B cell (primary cell): ENCODE results near the gene TBCEL. TPM values are rescaled to one million over a fixed set of nuclear protein-coding genes. Genes with fewer than 3 reads are reported as not detected.

Experiments
- ATAC-seq: fragments of 200-7000 bp; cut with Tn5 transposase; one replicate; pipeline ENCODE4 v1.10.0; 2021; ENCODE audit warnings: low read depth, mild to moderate bottlenecking, moderate number of reproducible peaks, moderate library complexity
- CTCF ChIA-PET: fragments of 350-600 bp; sonication (Branson Sonifier 250); formaldehyde crosslinking; loops from one replicate; lab custom pipeline; 2021; ENCODE audit warnings: antibody characterized with exemption, inconsistent platforms; lab: Charles Lee
- POLR2A ChIA-PET: fragments of 350-600 bp; sonication (Branson Sonifier 250); formaldehyde crosslinking; loops from one replicate; lab custom pipeline; 2021; ENCODE audit warnings: antibody characterized with exemption; lab: Charles Lee
- DNase-seq: peaks from one replicate; pipeline ENCODE4 v3.0.0; 2013
- H2AFZ ChIP-seq: 2 replicates; pipeline ENCODE4 v1.6.1; 2012; ENCODE audit warnings: mild to moderate bottlenecking, low read depth, low read length; ENCODE audit not compliant: insufficient read depth, poor library complexity, severe bottlenecking
- H3K27ac ChIP-seq, 2 donors: 1 replicate in 1 of 2; 2 replicates in 1 of 2; pipeline ENCODE4 v1.5.1; 2012 to 2013; ENCODE audit warnings: low read length in 2 of 2, mild to moderate bottlenecking in 2 of 2, moderate library complexity in 1 of 2
- H3K27me3 ChIP-seq, 4 experiments: fragments of 200-600 bp in 1 of 4; sonication (generic) in 1 of 4; replicated peaks in 1 of 4; 1 replicate in 2 of 4; 2 replicates in 2 of 4; pipeline versions ENCODE4 v1.6.1 to v1.7.0; 2013 to 2016; ENCODE audit warnings: low read length in 3 of 4, mild to moderate bottlenecking in 2 of 4, mixed read lengths in 1 of 4, moderate library complexity in 1 of 4; ENCODE audit not compliant: insufficient read depth in 4 of 4, control insufficient read depth in 3 of 4; ENCODE audit errors: control extremely low read depth in 1 of 4
- H3K36me3 ChIP-seq, 2 experiments: replicated peaks in 1 of 2; 1 replicate in 1 of 2; 2 replicates in 1 of 2; pipeline versions ENCODE4 v1.6.1 to v1.7.1; 2013; ENCODE audit warnings: low read length in 1 of 2; ENCODE audit not compliant: insufficient read depth in 2 of 2, control insufficient read depth in 1 of 2; ENCODE audit errors: control extremely low read depth in 1 of 2, extremely low read depth in 1 of 2
- H3K4me1 ChIP-seq, 2 donors: fragments of 200-600 bp in 1 of 2; sonication (generic) in 1 of 2; 1 replicate in 1 of 2; 2 replicates in 1 of 2; pipeline versions ENCODE4 v1.5.1 to v1.6.1; 2013 to 2017; ENCODE audit warnings: low read length in 2 of 2; ENCODE audit not compliant: control insufficient read depth in 2 of 2, insufficient read depth in 2 of 2
- H3K4me2 ChIP-seq: replicated peaks from 2 replicates; pipeline ENCODE3; 2012; ENCODE audit warnings: mild to moderate bottlenecking, low read depth, low read length; ENCODE audit not compliant: poor library complexity, severe bottlenecking
- H3K4me3 ChIP-seq, 5 experiments: fragments of 200-600 bp in 1 of 5; sonication (generic) in 1 of 5; 1 replicate in 3 of 5; 2 replicates in 2 of 5; pipeline versions ENCODE4 v1.5.1 to v1.7.0; 2011 to 2016; ENCODE audit warnings: low read length in 4 of 5, mild to moderate bottlenecking in 4 of 5, low read depth in 2 of 5, control low read depth in 1 of 5, moderate library complexity in 1 of 5; ENCODE audit not compliant: insufficient read depth in 1 of 5; ENCODE audit errors: control extremely low read depth in 1 of 5, extremely low read depth in 1 of 5
- H3K79me2 ChIP-seq: fragments of 200-600 bp; sonication (generic); one replicate; pipeline ENCODE4 v1.6.0; 2016; ENCODE audit warnings: low read length; ENCODE audit not compliant: control insufficient read depth, insufficient read depth
- H3K9ac ChIP-seq: fragments of 200-600 bp; sonication (generic); 2 replicates; pipeline ENCODE4 v1.6.1; 2017; ENCODE audit warnings: mild to moderate bottlenecking, low read length, moderate library complexity
- H3K9me3 ChIP-seq, 3 donors: one replicate each; pipeline versions ENCODE4 v1.6.1 to v1.7.1; 2013; ENCODE audit warnings: low read length in 2 of 3; ENCODE audit not compliant: control insufficient read depth in 2 of 3, insufficient read depth in 1 of 3; ENCODE audit errors: control extremely low read depth in 1 of 3
- H4K20me1 ChIP-seq: 2 replicates; pipeline ENCODE4 v1.6.0; 2012; ENCODE audit warnings: mild to moderate bottlenecking, low read length; ENCODE audit not compliant: insufficient read depth, control insufficient read depth, poor library complexity, severe bottlenecking
- H3K27ac Mint-ChIP-seq: one replicate; pipeline ENCODE4 v1.8.0; 2021; ENCODE audit warnings: mixed read lengths
- H3K27me3 Mint-ChIP-seq: one replicate; pipeline ENCODE4 v1.8.0; 2021; ENCODE audit warnings: mixed read lengths
- H3K4me1 Mint-ChIP-seq: one replicate; pipeline ENCODE4 v1.8.0; 2021; ENCODE audit warnings: mixed read lengths
- H3K4me3 Mint-ChIP-seq: one replicate; pipeline ENCODE4 v1.8.0; 2021; ENCODE audit warnings: mixed read lengths
- H3K9me3 Mint-ChIP-seq: one replicate; pipeline ENCODE4 v1.8.0; 2022; ENCODE audit warnings: mixed read lengths; ENCODE audit not compliant: insufficient read depth
- EZH2 ChIP-seq: IDR thresholded peaks from 2 replicates; pipeline ENCODE4 v1.6.1; 2012; ENCODE audit warnings: borderline replicate concordance, low read depth, mild to moderate bottlenecking, moderate library complexity, low read length; ENCODE audit not compliant: insufficient read depth, poor library complexity, severe bottlenecking
- WGBS: methylation state at CpG from one replicate; pipeline ENCODE4 v1.1.5; 2013; ENCODE audit warnings: missing lambda C conversion rate; ENCODE audit not compliant: insufficient coverage; 5-methylcytosine and 5-hydroxymethylcytosine counted together
- intact Hi-C: fragments of 100-400 bp; cut with micrococcal nuclease; formaldehyde crosslinking; loops from one replicate; pipeline ENCODE4 v1.10.0; 2022
- polyA plus RNA-seq: library from polyadenylated mRNA; depleted of rRNA; stranded (reverse); fragments of >200 nt; gene quantifications from 2 replicates; pipeline ENCODE4 v1.2.3, GENCODE V29; 2012
- total RNA-seq, 2 donors: library from RNA; stranded (reverse); fragments of 120-200 nt in 1 of 2; gene quantifications; 1 replicate in 1 of 2; 2 replicates in 1 of 2; pipeline versions ENCODE4 v1.2.3 to v1.2.4, GENCODE V29; 2013 to 2022
- TF ChIP-seq, protein P1 (sequence below): fragments of 200-600 bp; IDR thresholded peaks from one replicate; pipeline ENCODE4 v1.8.0; 2022; ENCODE audit warnings: antibody characterized with exemption, mild to moderate bottlenecking

Gene TBCEL
- total and polyA plus RNA-seq, 2 donors (not counting 1 experiment from before 2014, with no cell fraction given) = 3.5 to 22.8 TPM

DNA sequence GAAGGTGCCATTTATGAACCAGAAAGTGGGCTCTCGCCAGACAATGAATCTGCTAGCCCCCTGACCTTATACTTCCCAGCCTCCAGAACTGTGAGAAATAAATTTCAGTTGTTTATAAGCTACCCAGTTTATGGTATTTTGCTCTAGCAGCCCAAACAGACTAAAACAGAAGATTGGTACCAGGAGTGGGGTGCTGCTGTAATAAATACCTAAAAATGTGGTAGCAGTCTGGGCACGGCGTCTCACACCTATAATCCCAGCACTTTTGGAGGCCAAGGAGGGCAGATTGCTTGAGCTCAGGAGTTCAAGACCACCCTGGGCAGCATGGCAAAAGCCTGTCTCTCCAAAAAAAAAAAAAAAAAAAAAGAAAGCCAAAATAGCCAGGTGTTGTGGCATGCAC lies 98.4 kb downstream of the TBCEL start:
- peaks cover 10% of the 10 kb centered on the region for H3K27me3 Mint-ChIP-seq
- intact Hi-C loops = no loop called here
- Histone ChIP-seq H3K9ac (no peak overlapping the region), H3K27ac (no peak overlapping the region), H3K4me3 (no peak overlapping the region), H3K4me1 (no peaks in the 10 kb centered on the region), H3K27me3 (no peaks in the 10 kb centered on the region), H4K20me1 (no peaks in the 10 kb centered on the region), H2AFZ (no peak overlapping the region), H3K79me2 (no peaks in the 10 kb centered on the region), H3K4me2 (no peak overlapping the region), H3K9me3 (peaks cover 0 to 6% (median 5%) of the 10 kb centered on the region in 3 donors), H3K36me3 (no peaks in the 10 kb centered on the region)
- no peak for ATAC-seq
- H3K27ac Mint-ChIP-seq = no peak overlapping the region
- no peak overlapping the region for H3K4me3 Mint-ChIP-seq
- no peaks in the 10 kb centered on the region for H3K4me1 Mint-ChIP-seq
- no peak for DNase-seq
- TF ChIP-seq EZH2 = no peak
- TF ChIP-seq, protein P1, sequence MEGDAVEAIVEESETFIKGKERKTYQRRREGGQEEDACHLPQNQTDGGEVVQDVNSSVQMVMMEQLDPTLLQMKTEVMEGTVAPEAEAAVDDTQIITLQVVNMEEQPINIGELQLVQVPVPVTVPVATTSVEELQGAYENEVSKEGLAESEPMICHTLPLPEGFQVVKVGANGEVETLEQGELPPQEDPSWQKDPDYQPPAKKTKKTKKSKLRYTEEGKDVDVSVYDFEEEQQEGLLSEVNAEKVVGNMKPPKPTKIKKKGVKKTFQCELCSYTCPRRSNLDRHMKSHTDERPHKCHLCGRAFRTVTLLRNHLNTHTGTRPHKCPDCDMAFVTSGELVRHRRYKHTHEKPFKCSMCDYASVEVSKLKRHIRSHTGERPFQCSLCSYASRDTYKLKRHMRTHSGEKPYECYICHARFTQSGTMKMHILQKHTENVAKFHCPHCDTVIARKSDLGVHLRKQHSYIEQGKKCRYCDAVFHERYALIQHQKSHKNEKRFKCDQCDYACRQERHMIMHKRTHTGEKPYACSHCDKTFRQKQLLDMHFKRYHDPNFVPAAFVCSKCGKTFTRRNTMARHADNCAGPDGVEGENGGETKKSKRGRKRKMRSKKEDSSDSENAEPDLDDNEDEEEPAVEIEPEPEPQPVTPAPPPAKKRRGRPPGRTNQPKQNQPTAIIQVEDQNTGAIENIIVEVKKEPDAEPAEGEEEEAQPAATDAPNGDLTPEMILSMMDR = no peak
- CTCF ChIA-PET = interaction anchor here (0.8 kb wide), 1 partner anchor 12 kb away, joined by 3 read pairs; no protein-coding TSS in a partner anchor
- POLR2A ChIA-PET = no interaction called here
- peaks cover 3% of the 10 kb centered on the region for H3K9me3 Mint-ChIP-seq
- no CpG with 5 or more reads among the region's 3 CpGs for WGBS

DNA sequence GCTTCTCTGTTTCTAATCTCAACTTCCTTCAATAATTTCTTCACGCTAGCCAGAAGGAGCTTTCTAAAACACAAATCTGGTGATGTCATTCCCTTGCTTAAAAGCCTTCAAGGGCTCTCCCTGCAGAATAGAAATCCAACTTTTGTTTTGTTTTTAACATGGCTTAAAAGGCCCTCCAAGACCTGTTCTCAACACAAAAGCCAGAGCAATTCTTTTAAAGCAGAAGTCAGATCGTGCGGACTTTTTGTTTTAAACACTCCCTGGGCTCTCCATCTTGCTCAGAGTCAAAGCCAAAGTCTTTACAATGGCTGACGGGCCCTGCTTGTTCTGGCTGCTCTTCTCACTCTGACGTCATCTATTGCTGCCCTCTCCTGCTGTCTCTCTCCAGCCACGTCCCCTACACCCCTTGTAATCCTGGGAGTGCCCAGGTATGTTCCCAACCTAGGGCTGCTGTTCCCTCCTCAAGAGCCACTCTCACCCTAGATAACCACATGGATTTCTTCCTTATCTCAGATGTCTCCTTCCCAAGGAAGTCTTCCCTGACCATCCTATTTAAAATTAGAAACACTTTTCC lies 99.7 kb downstream of the TBCEL start:
- Histone ChIP-seq H3K27me3 (no peaks in the 10 kb centered on the region), H3K36me3 (no peaks in the 10 kb centered on the region), H3K4me3 (no peak overlapping the region), H3K9me3 (peaks cover 0 to 6% (median 5%) of the 10 kb centered on the region in 3 donors), H4K20me1 (no peaks in the 10 kb centered on the region), H3K4me2 (no peak overlapping the region), H3K9ac (no peak overlapping the region), H3K4me1 (no peaks in the 10 kb centered on the region), H3K79me2 (no peaks in the 10 kb centered on the region), H3K27ac (no peak overlapping the region), H2AFZ (no peak overlapping the region)
- TF ChIP-seq EZH2 = no peak
- CTCF ChIA-PET = interaction anchor here (0.6 kb wide), 1 partner anchor 72 kb away, joined by 3 read pairs; no protein-coding TSS in a partner anchor
- Mint-ChIP-seq H3K27ac (no peak overlapping the region), H3K9me3 (peaks cover 3% of the 10 kb centered on the region), H3K4me1 (no peaks in the 10 kb centered on the region), H3K4me3 (no peak overlapping the region), H3K27me3 (peaks cover 10% of the 10 kb centered on the region)
- POLR2A ChIA-PET = no interaction called here
- WGBS = 84% methylated on average over 6 of the region's 6 CpGs
- ATAC-seq = no peak
- intact Hi-C loops = no loop called here
- no peak for DNase-seq
